ENCODE measurements around the gene RAB28.

RAB28 gene

GRCh38 chr4:13511101-13511500 lies 27.0 kb upstream of the RAB28 start:
- no peak for DNase-seq (ENCODE audit: low read depth, low spot score)

- no peak for DNase-seq (ENCODE audit: low read depth, low spot score)
Observed at GRCh38 chr4:13509442-13509841, 25.3 kb upstream of the RAB28 start.

- DNase-seq (ENCODE audit: low read depth, low spot score): no peak
Observed at GRCh38 chr4:13504374-13504773, 20.2 kb upstream of the RAB28 start.

GRCh38 chr4:13498469-13498868 lies 14.3 kb upstream of the RAB28 start:
- DNase-seq (ENCODE audit: low read depth, low spot score): no peak

- no peak for DNase-seq (ENCODE audit: low read depth, low spot score)
Observed at GRCh38 chr4:13496605-13497004, 12.5 kb upstream of the RAB28 start.

GRCh38 chr4:13495753-13496152 lies 11.6 kb upstream of the RAB28 start:
- no peak for DNase-seq (ENCODE audit: low read depth, low spot score)

GRCh38 chr4:13493793-13494192 lies 9.7 kb upstream of the RAB28 start:
- no peak for DNase-seq (ENCODE audit: low read depth, low spot score)

GRCh38 chr4:13492747-13493146 lies 8.6 kb upstream of the RAB28 start:
- DNase-seq (ENCODE audit: low read depth, low spot score): no peak

GRCh38 chr4:13484749-13485221 lies 645 bp upstream of the RAB28 start:
- DNase-seq (ENCODE audit: low read depth, low spot score): no peak

- DNase-seq (ENCODE audit: low read depth, low spot score): peak; percentile 35
Observed at GRCh38 chr4:13483768-13484121, 395 bp downstream of the RAB28 start.

GRCh38 chr4:13483136-13483767 lies 888 bp downstream of the RAB28 start:
- DNase-seq (ENCODE audit: low read depth, low spot score): no peak

GRCh38 chr4:13481569-13481968 lies 2.6 kb downstream of the RAB28 start:
- no peak for DNase-seq (ENCODE audit: low read depth, low spot score)

- no peak for DNase-seq (ENCODE audit: low read depth, low spot score)
Observed at GRCh38 chr4:13478707-13479106, 5.4 kb downstream of the RAB28 start.

- DNase-seq (ENCODE audit: low read depth, low spot score): no peak
Observed at GRCh38 chr4:13478131-13478530, 6.0 kb downstream of the RAB28 start.

GRCh38 chr4:13476915-13477314 lies 7.2 kb downstream of the RAB28 start:
- no peak for DNase-seq (ENCODE audit: low read depth, low spot score)

- DNase-seq (ENCODE audit: low read depth, low spot score): no peak
Observed at GRCh38 chr4:13476152-13476551, 8.0 kb downstream of the RAB28 start.

GRCh38 chr4:13471400-13471799 lies 12.7 kb downstream of the RAB28 start:
- DNase-seq (ENCODE audit: low read depth, low spot score): no peak

- no peak for DNase-seq (ENCODE audit: low read depth, low spot score)
Observed at GRCh38 chr4:13470379-13470778, 13.8 kb downstream of the RAB28 start.

- DNase-seq (ENCODE audit: low read depth, low spot score): no peak
Observed at GRCh38 chr4:13464973-13465372, 19.2 kb downstream of the RAB28 start.

- DNase-seq (ENCODE audit: low read depth, low spot score): no peak
Observed at GRCh38 chr4:13464543-13464942, 19.6 kb downstream of the RAB28 start.

- no peak for DNase-seq (ENCODE audit: low read depth, low spot score)
Observed at GRCh38 chr4:13461191-13461905, 22.8 kb downstream of the RAB28 start.

- DNase-seq (ENCODE audit: low read depth, low spot score): no peak
Observed at GRCh38 chr4:13455411-13455810, 28.7 kb downstream of the RAB28 start.

- no peak for DNase-seq (ENCODE audit: low read depth, low spot score)
Observed at GRCh38 chr4:13454786-13455185, 29.4 kb downstream of the RAB28 start.
